ENCODE results near the gene CKAP2L. TPM values are rescaled to one million over a fixed set of nuclear protein-coding genes. Genes with fewer than 3 reads are reported as not detected.
A peak's percentile ranks its signal among the peaks of the same experiment; 100 is the strongest.

CKAP2L gene
- total and polyA plus RNA-seq, 2 experiments from 2014 or later: 6.6 to 10.9 TPM

- H3K36me3 ChIP-seq (ENCODE audit: low read depth): no peaks in the 10 kb centered on the region; the same call in 1 of the 2 replicates
- no peak overlapping the region for H3K4me3 ChIP-seq
- no peaks in the 10 kb centered on the region for H3K9me3 ChIP-seq (ENCODE audit: low read depth)
- H3K27me3 ChIP-seq (replicated peaks; ENCODE audit: insufficient read depth): no peaks in the 10 kb centered on the region
- no peaks in the 10 kb centered on the region for H3K9me2 ChIP-seq (ENCODE audit: insufficient read depth)
- TF ChIP-seq EZH2 (IDR thresholded peaks at IDR 0.05; ENCODE audit: insufficient read depth, poor library complexity, severe bottlenecking) (no peak), EZH2phosphoT487 (IDR thresholded peaks at IDR 0.05; ENCODE audit: insufficient read depth, low read depth) (no peak)
- H3K27ac ChIP-seq: no peak overlapping the region
- H3K79me2 ChIP-seq (ENCODE audit: insufficient read depth): peaks cover 54% of the 10 kb centered on the region
- no peaks in the 10 kb centered on the region for H3F3A ChIP-seq (ENCODE audit: insufficient read depth)
- H3K4me1 ChIP-seq (ENCODE audit: insufficient read depth): no peaks in the 10 kb centered on the region
- no peak overlapping the region for H3K9ac ChIP-seq
- H3K4me2 ChIP-seq (ENCODE audit: unreplicated experiment): no peak overlapping the region
- H4K20me1 ChIP-seq (ENCODE audit: insufficient read depth): no peaks in the 10 kb centered on the region
- 73 to 77% methylated on average over 2 of the region's 2 CpGs for WGBS, 2 experiments (ENCODE audit: low coverage in 1 of 2, low lambda C conversion rate in 2 of 2, missing lambda C conversion rate in 2 of 2)
- peak; percentile 9 for DNase-seq
- in situ Hi-C loops (cut with MboI): no loop called here
- peak overlapping the region; percentile 36; the same call in 1 of the 2 replicates for H2AFZ ChIP-seq
Measured at GRCh38 chr2:112758711-112759110, 5.7 kb downstream of the CKAP2L start.

- no peaks in the 10 kb centered on the region; the same call in 1 of the 2 replicates for H3K36me3 ChIP-seq (ENCODE audit: low read depth)
- H3K4me2 ChIP-seq (ENCODE audit: unreplicated experiment): no peak overlapping the region
- no peaks in the 10 kb centered on the region for H3K9me3 ChIP-seq (ENCODE audit: low read depth)
- no peaks in the 10 kb centered on the region for H4K20me1 ChIP-seq (ENCODE audit: insufficient read depth)
- H3F3A ChIP-seq (ENCODE audit: insufficient read depth): no peaks in the 10 kb centered on the region
- peak; percentile 24 for DNase-seq
- no peak overlapping the region for H3K9ac ChIP-seq
- in situ Hi-C loops (cut with MboI): no loop called here
- 100% methylated on average over 3 of the region's 3 CpGs for WGBS, 2 experiments (ENCODE audit: low coverage in 1 of 2, low lambda C conversion rate in 2 of 2, missing lambda C conversion rate in 2 of 2)
- H3K27ac ChIP-seq: no peak overlapping the region
- H3K9me2 ChIP-seq (ENCODE audit: insufficient read depth): no peaks in the 10 kb centered on the region
- no peaks in the 10 kb centered on the region for H3K27me3 ChIP-seq (replicated peaks; ENCODE audit: insufficient read depth)
- H3K4me3 ChIP-seq: no peak overlapping the region
- H3K79me2 ChIP-seq (ENCODE audit: insufficient read depth): peaks cover 40% of the 10 kb centered on the region
- TF ChIP-seq EZH2 (IDR thresholded peaks at IDR 0.05; ENCODE audit: insufficient read depth, poor library complexity, severe bottlenecking): no peak
- no peak for TF ChIP-seq EZH2phosphoT487 (IDR thresholded peaks at IDR 0.05; ENCODE audit: insufficient read depth, low read depth)
- H3K4me1 ChIP-seq (ENCODE audit: insufficient read depth): no peaks in the 10 kb centered on the region
- H2AFZ ChIP-seq: no peak overlapping the region
Measured at GRCh38 chr2:112757265-112757664, 7.1 kb downstream of the CKAP2L start.

DNA sequence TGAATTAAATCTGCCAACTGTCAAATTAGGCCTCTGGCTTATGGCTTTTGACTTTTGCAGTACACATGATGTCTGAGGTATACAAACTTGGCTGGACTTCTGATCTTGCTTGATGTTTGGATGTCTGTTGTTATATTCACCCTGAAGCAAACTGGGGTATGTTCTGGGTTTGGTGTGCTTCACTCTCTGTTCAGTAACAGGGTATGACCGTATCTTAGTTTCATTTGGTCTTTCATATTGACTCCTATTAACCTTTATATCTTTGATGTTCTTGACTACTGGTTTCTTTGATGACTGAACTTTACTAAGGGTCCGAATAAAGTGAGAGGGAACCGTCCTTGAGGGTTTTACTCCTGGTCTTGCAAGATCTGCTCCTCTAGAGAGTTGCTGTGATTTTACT lies 8.2 kb downstream of the CKAP2L start:
- Histone ChIP-seq H3K27ac (no peak overlapping the region), H4K20me1 (ENCODE audit: insufficient read depth) (no peaks in the 10 kb centered on the region), H3F3A (ENCODE audit: insufficient read depth) (0 out of 2 replicates have a peak, but pooled peaks cover under 1% of the 10 kb centered on the region), H2AFZ (0 out of 2 replicates have a peak overlapping the region, but pooled peaks have one; percentile 5), H3K9me3 (ENCODE audit: low read depth) (no peaks in the 10 kb centered on the region), H3K4me3 (no peak overlapping the region), H3K9ac (no peak overlapping the region), H3K79me2 (ENCODE audit: insufficient read depth) (peaks cover 30% of the 10 kb centered on the region), H3K9me2 (ENCODE audit: insufficient read depth) (no peaks in the 10 kb centered on the region), H3K27me3 (replicated peaks; ENCODE audit: insufficient read depth) (no peaks in the 10 kb centered on the region), H3K36me3 (ENCODE audit: low read depth) (no peaks in the 10 kb centered on the region; the same call in 1 of the 2 replicates), H3K4me1 (ENCODE audit: insufficient read depth) (no peaks in the 10 kb centered on the region), H3K4me2 (ENCODE audit: unreplicated experiment) (no peak overlapping the region)
- DNase-seq: no peak
- TF ChIP-seq EZH2 (IDR thresholded peaks at IDR 0.05; ENCODE audit: insufficient read depth, poor library complexity, severe bottlenecking) (no peak), EZH2phosphoT487 (IDR thresholded peaks at IDR 0.05; ENCODE audit: insufficient read depth, low read depth) (no peak)
- WGBS, 2 experiments (ENCODE audit: low coverage in 1 of 2, low lambda C conversion rate in 2 of 2, missing lambda C conversion rate in 2 of 2): 97 to 98% methylated on average over 3 of the region's 3 CpGs
- in situ Hi-C loops (cut with MboI): no loop called here

- 96% methylated on average over 4 of the region's 4 CpGs for WGBS, 2 experiments (ENCODE audit: low coverage in 1 of 2, low lambda C conversion rate in 2 of 2, missing lambda C conversion rate in 2 of 2)
- no peak for DNase-seq
- H3F3A ChIP-seq (ENCODE audit: insufficient read depth): peaks cover 8% of the 10 kb centered on the region; the same call in 1 of the 2 replicates
- no peaks in the 10 kb centered on the region for H3K9me3 ChIP-seq (ENCODE audit: low read depth)
- H3K79me2 ChIP-seq (ENCODE audit: insufficient read depth): peaks cover 22% of the 10 kb centered on the region
- no peaks in the 10 kb centered on the region for H3K4me1 ChIP-seq (ENCODE audit: insufficient read depth)
- H4K20me1 ChIP-seq (ENCODE audit: insufficient read depth): no peaks in the 10 kb centered on the region
- no peak overlapping the region for H3K27ac ChIP-seq
- TF ChIP-seq EZH2phosphoT487 (IDR thresholded peaks at IDR 0.05; ENCODE audit: insufficient read depth, low read depth) (no peak), EZH2 (IDR thresholded peaks at IDR 0.05; ENCODE audit: insufficient read depth, poor library complexity, severe bottlenecking) (no peak)
- H3K9ac ChIP-seq: no peak overlapping the region
- no peaks in the 10 kb centered on the region; the same call in 1 of the 2 replicates for H3K36me3 ChIP-seq (ENCODE audit: low read depth)
- H3K4me2 ChIP-seq (ENCODE audit: unreplicated experiment): no peak overlapping the region
- H3K27me3 ChIP-seq (replicated peaks; ENCODE audit: insufficient read depth): no peaks in the 10 kb centered on the region
- H3K9me2 ChIP-seq (ENCODE audit: insufficient read depth): no peaks in the 10 kb centered on the region
- H2AFZ ChIP-seq: no peak overlapping the region
- in situ Hi-C loops (cut with MboI): no loop called here
- no peak overlapping the region for H3K4me3 ChIP-seq
Measured at GRCh38 chr2:112755444-112755843, 9.0 kb downstream of the CKAP2L start.

Measured in GM23248 (cell line).